DMS 273 treated with DMSO at 0.1 percent for 48 hours (cell line): Measurements from ENCODE around the gene GDA.

Experiments
- DNase-seq: peaks from one replicate; lab custom pipeline; 2025; lab: John Stamatoyannopoulos, UW

The GDA gene

DNA sequence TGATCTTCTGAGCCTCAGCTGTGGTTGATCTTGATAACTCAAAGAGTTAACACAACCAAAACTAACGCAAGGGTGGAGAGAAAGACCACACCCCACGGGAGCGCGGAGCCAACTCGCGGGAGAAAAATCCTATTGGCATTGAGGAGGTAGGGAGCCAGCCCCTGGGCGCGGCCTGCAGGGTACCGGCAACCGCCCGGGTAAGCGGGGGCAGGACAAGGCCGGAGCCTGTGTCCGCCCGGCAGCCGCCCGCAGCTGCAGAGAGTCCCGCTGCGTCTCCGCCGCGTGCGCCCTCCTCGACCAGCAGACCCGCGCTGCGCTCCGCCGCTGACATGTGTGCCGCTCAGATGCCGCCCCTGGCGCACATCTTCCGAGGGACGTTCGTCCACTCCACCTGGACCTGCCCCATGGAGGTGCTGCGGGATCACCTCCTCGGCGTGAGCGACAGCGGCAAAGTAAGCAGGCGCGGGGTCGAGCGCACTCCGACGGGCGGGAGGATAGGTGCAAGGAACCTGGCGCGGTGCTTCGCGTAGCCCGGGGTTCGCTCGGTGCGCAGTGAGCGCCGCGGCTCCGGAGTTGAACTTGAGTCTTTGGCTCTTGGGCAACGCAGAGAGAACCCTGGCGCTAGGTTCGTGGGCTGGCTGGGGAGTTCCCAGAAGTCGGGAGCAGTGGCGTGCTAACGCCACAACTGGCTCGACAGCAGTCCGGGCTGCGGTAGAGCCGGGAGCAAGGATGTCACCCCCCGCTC, at the start of gene GDA:
Gene GDA (plus strand): TSS at position 210 of the 745 bp plus-strand sequence. CDS start 120 bp downstream, at position 330.
- no peak for DNase-seq

DNA sequence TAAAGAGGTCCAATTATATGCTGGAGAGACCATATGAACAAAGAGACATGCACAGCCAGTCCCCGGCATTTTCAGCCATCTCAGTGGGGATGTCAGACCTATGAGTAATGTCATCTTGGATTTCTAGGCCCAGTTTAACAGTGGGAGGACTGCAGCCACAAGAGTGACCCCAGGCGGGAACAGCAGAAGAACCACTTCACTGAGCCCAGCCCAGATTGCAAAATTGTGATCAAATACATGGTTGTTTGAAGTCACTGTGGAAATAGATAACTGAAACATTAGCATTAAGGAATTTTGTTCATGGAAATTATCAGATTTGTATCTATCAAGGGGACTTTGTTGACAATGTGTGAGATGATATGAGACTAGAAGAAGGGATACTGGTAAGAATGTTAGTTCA, 46.7 kb upstream of the GDA start:
- no peak for DNase-seq

DNA sequence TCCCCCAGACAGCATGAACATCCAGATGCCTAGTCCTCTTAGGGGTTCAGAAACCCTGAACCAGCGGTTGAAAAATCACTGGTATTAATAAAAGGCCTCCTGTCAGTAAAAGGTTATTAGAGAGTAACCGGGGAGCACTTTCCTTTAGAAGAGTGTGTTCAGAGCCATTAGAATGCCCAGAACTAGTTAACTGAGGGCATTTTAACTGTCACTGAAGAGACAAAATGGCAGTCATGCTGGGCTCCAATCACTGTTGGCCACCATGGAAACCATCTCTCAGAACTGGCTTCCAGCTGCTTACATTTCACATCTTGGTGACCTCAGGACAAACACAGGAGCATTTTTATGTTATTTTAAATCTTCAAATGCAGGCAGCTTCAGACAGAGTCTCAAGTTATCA, 36.2 kb upstream of the GDA start:
- DNase-seq, result no peak

DNA sequence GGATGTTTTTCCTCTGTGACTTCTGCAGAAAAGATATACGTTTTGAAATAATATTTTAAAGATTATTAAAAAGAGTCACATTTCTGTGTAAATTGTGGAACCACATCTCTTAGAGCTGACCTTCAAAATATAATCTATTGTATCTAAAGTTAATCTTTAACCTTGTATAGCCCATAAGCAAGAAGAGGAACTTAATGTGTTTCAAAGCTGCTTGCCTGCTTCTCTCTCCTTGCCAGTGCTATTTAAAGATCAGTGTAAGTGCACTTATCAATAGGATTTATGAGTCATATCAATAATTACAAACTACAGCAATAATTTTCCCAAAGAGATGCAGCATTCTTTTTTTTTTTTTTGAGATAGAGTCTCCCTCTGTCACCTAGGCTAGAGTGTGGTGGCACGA, 29.4 kb upstream of the GDA start:
- no peak for DNase-seq

DNA sequence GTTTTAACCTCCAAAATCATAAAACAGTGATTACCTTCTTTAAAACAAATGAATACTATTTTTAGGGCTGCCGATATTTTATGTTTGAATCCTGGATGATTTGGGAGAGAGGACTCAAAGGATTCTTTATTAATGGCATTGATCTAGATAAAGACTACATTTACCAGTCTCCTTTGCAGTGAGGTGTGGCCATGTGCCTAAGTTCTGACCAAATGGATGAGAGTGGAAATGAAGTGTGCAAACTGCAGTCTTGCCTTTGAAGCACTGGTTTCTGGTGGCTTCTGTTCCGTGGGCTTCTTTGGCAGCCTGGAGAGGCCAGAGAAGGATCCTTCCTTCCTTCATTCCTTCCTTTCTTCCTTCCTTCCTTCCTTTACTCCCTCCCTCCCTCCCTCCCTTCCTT, 24.3 kb upstream of the GDA start:
- DNase-seq, result no peak

DNA sequence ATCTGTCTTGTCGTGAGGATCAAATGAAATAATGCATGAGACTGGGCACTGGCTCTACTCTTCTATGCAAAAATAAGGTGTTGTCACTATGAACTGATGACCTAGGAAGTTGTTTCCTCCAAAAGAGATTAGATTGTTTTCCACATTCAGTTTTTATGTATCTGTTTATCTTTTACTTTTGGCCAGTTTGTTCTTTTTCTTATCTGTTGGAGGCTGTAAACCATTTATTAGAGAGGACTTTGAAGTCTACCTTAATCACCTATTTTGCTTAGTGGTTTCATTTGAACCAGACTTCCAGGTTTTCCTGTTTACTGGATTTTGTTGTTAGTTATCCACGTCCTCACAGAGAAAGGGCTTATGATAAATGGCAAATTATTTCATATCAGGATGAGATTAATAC, 21.5 kb upstream of the GDA start:
- no peak for DNase-seq

DNA sequence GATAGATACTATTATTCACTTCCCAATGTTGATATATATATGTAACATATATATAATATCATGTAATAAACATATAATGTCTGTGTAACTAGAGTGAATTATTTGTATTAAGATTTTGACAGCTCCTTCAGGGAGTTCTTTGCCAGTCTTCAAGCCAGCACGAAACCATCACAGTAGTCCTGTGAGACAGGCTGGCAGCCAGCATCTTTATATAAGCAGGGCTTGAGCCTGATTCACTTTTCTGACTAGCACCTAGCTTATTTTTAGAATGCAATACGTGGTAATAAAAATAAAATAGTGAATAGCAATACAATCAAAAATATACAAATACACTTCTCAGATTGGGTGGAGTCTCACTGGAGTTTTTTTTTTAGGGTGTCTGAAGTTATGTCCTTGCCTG, 20.7 kb upstream of the GDA start:
- no peak for DNase-seq

DNA sequence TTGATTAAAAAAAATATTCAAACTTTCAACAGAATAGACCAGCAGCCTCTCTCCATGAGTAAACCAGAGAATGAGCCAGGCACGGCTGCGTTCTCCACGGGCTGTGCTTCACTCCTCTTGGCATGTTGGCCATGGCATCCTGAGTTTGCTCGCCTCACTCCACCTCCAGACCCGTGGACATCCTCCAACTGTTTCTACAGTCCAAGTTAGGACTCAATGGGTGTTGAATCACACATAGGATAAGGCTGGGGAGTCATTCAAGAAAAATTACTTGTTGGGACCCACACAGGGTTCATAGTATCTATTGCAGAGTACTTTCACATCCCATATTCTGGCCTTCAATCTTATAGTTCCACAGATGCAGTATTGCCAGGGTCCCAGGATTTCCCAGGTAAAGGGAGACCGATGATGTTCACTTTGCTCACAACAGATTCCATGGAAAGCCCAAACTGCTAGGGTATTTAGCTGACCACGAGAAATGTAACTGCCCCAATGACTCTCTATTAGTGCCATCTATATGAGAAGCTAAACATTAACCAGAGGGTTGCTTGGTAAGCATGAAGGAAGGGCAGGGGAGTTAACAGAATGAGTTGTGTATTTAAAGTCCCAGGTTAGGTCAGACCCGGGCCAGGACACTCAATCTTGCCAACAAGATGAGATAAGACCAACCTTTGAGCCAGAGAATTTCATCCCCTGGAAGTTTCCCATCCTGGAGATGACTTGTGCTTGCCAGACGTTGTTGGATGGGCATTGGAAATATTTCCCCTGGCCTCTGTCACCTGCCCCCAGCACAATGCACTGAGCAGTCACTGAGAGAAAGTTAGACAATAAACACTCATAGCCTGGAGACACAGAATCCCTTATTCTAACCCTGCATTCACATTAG, 19.7 kb upstream of the GDA start:
- DNase-seq, result no peak

DNA sequence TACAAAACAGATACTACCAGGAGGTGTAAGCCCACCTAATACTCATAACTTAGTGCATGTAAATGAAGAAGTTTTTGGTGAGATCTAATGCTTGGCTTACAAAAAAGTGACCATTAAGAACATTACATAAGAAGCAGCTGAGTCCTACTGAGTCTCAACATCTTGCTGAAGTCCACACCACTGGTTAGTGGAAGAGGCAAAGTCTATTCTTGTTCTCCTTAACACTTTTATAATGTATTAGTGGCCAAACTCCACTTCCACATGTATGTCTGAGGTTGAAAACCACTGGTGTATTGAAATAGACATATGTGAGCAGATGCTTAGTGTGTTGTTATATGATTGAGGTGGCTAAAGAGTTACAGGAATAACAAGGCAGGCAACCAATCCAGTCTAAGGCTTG, 18.9 kb upstream of the GDA start:
- DNase-seq, result no peak

DNA sequence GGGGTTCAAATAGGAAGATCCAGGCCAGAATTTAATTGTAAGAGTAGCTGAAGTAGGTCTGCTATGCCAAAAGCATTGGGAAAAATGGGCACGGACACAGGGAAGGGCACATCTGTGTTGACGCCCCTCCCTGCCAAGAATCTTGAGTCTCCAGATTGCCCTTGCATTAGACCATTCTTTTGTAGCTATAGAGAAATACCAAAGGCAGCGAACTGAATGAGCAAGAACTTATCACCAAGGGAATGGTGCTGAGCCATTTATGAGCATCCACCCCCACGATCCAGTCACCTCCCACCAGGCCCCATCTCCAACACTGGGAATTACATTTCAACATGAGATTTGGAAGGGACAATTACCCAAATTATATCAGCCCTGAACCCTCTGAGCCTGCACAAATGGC, 18.0 kb upstream of the GDA start:
- DNase-seq, result no peak

DNA sequence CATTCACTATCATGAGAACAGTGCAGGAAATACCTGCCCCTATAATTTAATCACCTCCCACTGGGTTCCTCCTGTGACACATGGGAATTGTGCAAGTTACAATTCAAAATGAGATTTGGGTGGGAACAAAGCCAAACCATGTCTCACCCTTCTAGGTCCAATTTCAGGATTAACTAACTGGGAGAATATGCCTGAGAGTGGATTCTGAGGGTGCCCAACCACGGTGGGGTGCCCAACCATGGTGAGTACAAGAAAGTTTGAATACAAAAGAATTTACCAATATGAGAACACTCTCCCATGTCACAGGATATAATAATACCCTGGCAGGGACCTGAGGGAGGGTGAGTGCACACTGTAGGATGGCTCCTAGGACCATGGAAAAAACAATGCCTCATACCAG, 17.2 kb upstream of the GDA start:
- DNase-seq, result no peak

DNA sequence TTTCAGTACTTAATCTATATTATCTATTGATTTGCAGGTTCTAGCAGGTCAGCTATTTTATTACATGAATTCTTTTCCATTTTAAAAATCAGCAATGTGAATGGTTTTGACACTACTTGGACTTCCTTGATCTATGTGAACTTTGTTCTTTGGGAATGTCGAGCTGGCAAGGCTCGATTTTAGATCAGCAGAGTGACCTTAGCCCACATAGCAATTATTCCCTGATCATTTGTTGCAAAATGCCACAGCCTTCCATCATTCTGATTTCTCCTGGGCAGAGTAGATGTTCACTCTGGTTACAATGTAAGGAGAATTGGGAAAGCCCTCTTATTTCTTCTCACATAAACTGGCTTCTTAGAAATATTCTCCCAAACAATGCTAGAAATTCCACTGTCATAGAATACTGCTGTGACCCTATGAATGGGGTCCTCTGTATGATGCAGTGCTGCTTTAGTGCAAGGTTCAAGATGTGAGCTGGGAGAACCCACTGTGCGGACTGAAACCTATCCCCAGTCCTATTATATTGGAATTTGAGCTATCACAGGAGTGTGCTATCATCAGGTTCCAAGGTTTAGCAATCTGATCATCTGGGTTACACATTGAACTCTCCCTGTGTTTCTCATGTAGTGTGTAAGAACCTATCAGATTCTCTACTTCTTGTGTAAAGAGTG, 15.7 kb upstream of the GDA start:
- no peak for DNase-seq

DNA sequence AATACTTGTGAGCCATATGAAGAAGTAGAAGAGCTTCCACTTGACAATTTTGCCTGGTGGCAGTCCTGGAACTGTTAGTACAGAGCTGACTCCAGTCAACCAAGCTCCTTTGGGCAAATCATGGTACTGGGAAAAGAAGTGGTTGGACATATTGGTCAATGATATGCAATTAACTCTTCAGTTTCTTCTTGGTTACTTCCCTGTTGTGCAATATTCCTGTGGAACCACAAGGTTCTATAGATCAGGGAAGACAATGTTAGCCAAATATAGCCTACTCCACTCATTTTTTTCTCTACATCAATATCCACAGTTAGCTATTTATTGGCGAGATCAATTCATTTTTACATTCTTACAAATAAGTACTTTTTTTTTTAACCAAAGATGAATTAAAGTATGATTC, 14.4 kb upstream of the GDA start:
- no peak for DNase-seq

DNA sequence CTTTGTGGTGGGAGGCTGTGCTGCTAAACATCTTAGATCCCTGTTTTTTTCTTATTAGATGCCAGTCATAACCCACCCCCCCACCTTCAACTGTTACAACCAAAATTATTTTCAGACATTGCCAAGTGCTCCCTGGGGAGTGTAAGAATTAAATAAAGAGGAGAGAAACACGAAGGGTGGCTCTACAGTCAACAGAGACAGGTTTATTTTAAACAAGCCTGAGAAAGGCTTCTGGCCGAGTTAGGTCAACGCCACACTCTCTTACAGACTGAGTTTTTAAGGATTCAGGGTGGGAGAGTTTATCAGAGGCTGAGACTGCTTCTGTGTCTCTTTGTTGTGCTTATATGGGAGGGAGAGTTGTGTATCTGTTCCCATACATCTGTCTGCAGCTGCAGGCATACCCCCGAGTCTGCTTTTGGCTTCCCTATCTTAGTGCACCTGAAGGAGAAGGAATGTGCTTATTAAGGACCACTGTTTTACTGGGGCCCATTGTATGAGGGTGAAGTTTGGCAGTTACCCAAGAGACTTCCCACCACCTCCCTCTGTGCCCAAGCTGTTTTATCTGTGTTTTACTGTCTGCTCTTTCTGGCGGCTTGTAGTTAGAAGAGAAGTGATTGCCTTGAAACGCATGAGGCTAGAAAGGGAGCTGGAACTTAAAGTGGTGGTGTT, 11.4 kb upstream of the GDA start:
- no peak for DNase-seq

DNA sequence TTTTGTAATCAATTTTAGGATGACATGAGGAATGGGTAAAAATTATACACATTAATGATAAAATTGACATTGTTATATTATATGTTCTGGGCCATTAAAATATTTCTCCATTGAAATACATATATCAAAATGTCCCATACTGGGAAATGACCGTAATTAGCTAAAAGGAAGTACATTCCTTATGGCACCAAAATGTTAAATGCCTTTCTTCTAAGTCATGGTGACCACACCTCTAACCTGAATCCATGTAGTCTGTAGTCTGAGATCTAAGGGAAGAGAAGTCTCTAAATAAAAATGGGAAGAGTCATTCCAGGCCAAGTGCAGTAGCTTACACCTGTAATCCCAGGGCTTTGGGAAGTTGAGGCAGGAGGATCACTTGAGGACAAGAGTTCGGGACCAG, 10.0 kb upstream of the GDA start:
- DNase-seq, result no peak

DNA sequence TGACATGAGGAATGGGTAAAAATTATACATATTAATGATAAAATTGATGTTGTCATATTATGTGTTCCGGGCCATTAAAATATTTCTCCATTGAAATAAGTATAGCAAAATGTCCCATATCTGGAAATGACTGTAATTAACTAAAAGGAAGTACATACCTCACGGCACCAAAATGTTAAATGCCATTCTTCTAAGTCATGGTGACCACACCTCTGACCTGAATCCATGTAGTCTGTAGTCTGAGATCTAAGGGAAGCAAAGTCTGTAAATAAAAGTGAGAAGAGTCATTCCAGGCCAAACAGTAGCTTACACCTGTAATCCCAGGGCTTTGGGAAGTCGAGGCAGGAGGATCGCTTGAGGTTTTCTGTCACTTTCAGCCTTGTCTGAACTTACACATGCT, 8.7 kb upstream of the GDA start:
- no peak for DNase-seq

DNA sequence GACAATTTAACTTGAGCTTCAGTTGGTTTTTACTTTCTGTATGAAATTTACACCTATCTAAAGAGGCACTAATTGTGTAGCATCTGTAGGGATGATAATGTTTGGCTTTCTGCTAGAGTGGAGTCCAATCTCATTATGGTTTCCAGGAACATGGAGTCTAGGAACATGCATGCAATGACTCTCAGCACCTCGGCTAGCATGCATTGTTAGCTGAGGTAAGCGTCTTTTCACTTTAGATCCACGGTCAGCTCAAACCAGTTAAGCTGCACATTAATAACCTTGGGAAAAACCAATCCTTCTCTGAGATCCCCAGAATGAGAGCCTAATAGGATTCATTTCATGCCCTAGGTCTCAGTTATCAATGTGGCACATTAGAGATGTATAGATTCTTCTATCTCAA, 7.8 kb upstream of the GDA start:
- DNase-seq, result no peak

DNA sequence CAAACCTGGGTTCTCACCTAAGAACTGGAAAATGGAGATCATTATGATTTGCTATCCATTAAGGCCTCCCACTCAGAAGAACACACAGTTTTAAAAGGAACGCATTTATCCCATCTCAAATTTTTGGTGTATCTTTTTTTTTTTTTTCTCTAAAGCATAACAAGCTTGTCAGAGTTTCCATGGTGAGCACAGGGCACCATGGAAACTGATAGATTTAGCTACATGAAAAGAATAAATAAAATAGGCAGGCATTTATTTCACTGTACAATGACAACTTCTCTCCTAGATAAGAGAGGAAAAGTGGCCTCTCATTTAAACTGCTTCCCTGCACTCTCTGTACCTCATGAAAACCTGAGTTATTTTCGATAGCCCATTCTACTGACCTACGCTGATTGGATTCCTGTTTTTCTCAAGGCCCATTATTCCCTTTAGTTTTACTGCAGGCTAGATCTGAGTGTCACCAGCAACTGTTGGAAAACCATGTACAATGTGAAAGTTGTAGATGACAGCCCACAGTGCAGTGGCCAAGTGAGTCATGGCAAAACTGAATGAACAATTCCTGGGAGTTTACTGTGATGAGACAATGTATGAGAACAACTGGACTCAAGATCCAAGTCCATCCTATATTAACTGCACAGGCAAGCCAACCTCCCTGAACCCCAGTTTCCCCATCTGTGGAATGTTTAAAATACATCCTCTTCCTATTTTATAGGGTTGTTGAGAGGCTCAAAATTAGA, 4.3 kb upstream of the GDA start:
- no peak for DNase-seq

DNA sequence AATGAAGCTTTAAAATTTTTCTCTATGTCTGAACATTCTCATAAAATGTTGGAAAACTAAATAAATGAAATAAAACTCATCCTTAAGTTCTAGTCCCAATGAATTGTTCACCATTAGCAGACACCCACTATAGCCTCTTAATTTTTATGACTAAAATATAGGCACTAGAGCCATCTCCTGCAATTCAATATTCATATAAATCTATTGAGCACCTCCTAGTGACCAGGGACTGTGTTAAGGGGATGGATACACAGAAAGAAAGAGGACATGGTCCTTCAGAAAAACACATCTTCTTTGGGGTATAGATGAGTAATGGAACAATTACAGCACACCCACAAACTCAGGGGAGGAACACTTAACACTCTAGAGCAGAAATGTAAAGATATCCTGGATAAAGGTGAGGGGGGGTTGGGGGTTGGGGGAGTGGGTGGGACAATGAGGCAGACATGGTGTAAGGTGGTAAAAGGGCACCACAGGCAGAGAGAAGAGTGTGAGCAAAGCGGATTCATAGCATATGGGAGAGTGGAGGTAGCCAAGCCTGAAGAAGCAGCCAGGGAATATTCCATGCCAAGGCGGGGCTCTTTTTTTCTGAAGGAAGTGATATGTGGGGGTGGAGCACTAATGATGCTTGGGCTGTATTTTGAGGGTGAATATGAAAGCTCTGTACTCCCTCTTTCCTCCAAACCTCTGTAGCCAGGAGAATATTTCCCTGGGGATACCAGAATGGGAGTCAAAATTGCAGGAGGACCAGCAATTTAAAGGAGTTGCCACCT, 3.3 kb upstream of the GDA start:
- no peak for DNase-seq

DNA sequence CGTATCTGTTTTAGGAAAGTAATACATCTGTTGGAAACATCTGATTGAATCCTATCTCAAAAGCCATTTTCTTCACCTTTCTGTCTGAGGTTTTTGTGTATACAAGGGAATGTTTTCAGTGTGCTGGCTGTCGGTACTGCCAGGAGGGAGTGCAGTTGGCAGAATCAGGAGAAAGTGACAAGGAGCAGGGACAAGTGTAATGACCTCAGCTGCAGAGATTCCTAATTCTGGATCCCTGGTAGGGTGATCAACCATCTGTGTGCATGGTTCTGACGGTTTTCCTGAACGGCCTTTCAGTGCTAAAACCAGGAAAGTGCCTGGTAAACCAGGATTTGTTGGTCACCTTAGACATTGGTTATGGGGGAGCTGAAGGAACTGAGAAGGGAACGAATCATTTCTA, 1.6 kb upstream of the GDA start:
- DNase-seq, result no peak

DNA sequence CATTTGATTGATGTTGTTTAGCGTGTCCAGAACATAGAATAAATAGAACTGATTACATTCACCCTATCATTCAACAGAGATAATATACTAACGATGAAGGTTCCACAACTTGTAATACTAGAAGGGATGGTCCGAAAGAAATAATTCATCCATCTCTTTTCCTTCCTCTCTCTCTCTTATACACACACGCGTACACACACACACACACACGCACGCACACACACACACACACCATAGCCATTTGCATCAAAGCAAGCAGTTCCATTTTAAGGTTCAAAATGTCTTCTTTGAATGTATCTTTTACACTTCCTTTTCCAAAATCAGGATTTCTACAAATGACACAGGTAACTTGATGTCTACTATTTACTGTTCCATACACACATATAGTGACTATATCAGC, 887 bp downstream of the GDA start:
- no peak for DNase-seq
